ENCODE results near the gene RNF167.

DNA sequence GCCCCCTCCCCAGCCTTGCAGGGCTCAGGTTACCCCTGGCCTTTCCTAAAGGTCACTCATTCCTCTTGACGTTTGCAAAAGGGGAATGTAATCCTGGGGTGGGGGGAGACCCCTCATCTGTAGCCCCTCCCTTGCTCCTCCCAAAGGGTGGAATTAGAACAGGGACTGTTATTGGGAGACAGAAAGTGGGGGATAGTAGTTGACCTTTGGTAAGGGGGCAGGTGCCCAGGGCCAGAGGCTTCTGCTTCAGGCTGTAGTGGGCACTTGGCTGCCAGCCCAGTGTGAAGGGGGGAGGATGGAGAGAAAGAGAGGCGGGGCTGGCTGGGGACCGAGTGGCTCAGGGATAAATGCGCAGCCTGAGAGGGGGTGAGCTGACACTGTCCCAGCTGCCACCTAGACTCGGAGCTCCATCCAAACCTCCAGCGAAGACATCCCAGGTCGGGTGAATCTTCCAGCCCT lies 10.7 kb downstream of the RNF167 start, which contains the start of gene ENO3:
- TF ChIP-seq EZH2 (IDR thresholded peaks at IDR 0.05; ENCODE audit: borderline replicate concordance, insufficient read depth, low read length, poor library complexity, severe bottlenecking) (no peak), EP300 (conservative IDR thresholded peaks at IDR 0.05; ENCODE audit: poor library complexity, severe bottlenecking) (no peak), POLR2AphosphoS5 (IDR thresholded peaks at IDR 0.05) (no peak), TAF1 (IDR thresholded peaks at IDR 0.05; ENCODE audit: low read depth) (no peak), RAD21 (conservative IDR thresholded peaks at IDR 0.05) (no peak), SMC3 (conservative IDR thresholded peaks at IDR 0.05; ENCODE audit: poor library complexity) (no peak)
- TF ChIP-seq, protein P1, sequence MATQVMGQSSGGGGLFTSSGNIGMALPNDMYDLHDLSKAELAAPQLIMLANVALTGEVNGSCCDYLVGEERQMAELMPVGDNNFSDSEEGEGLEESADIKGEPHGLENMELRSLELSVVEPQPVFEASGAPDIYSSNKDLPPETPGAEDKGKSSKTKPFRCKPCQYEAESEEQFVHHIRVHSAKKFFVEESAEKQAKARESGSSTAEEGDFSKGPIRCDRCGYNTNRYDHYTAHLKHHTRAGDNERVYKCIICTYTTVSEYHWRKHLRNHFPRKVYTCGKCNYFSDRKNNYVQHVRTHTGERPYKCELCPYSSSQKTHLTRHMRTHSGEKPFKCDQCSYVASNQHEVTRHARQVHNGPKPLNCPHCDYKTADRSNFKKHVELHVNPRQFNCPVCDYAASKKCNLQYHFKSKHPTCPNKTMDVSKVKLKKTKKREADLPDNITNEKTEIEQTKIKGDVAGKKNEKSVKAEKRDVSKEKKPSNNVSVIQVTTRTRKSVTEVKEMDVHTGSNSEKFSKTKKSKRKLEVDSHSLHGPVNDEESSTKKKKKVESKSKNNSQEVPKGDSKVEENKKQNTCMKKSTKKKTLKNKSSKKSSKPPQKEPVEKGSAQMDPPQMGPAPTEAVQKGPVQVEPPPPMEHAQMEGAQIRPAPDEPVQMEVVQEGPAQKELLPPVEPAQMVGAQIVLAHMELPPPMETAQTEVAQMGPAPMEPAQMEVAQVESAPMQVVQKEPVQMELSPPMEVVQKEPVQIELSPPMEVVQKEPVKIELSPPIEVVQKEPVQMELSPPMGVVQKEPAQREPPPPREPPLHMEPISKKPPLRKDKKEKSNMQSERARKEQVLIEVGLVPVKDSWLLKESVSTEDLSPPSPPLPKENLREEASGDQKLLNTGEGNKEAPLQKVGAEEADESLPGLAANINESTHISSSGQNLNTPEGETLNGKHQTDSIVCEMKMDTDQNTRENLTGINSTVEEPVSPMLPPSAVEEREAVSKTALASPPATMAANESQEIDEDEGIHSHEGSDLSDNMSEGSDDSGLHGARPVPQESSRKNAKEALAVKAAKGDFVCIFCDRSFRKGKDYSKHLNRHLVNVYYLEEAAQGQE (IDR thresholded peaks at IDR 0.05; ENCODE audit: borderline replicate concordance), result no peak
- TF ChIP-seq, protein P2, sequence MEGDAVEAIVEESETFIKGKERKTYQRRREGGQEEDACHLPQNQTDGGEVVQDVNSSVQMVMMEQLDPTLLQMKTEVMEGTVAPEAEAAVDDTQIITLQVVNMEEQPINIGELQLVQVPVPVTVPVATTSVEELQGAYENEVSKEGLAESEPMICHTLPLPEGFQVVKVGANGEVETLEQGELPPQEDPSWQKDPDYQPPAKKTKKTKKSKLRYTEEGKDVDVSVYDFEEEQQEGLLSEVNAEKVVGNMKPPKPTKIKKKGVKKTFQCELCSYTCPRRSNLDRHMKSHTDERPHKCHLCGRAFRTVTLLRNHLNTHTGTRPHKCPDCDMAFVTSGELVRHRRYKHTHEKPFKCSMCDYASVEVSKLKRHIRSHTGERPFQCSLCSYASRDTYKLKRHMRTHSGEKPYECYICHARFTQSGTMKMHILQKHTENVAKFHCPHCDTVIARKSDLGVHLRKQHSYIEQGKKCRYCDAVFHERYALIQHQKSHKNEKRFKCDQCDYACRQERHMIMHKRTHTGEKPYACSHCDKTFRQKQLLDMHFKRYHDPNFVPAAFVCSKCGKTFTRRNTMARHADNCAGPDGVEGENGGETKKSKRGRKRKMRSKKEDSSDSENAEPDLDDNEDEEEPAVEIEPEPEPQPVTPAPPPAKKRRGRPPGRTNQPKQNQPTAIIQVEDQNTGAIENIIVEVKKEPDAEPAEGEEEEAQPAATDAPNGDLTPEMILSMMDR (IDR thresholded peaks at IDR 0.05; ENCODE audit: poor library complexity, severe bottlenecking), result no peak
